Measurements from ENCODE around the gene DRD3.
A peak's percentile ranks its signal among the peaks of the same experiment; 100 is the strongest.

The DRD3 gene

GRCh38 chr3:114216186-114216970 is 37.5 kb upstream of the DRD3 start (continued):
- TF ChIP-seq ZNF692 (tag by site-specific recombination; IDR thresholded peaks at IDR 0.05) = no peak
- TF ChIP-seq ZNF223 (tag by site-specific recombination; IDR thresholded peaks at IDR 0.05) = no peak
- TF ChIP-seq ZSCAN30 (tag by site-specific recombination; IDR thresholded peaks at IDR 0.05) = no peak
- no peak for TF ChIP-seq GLIS2 (tag by site-specific recombination; IDR thresholded peaks at IDR 0.05)
- TF ChIP-seq ZNF501 (tag by site-specific recombination; IDR thresholded peaks at IDR 0.05) = no peak
- TF ChIP-seq ZNF280C (tag by site-specific recombination; IDR thresholded peaks at IDR 0.05) = no peak
- no peak for TF ChIP-seq ZNF221 (tag by site-specific recombination; IDR thresholded peaks at IDR 0.05; ENCODE audit: borderline replicate concordance)

GRCh38 chr3:114214542-114215341 is 35.9 kb upstream of the DRD3 start:
- TF ChIP-seq ZBTB21 (tag by site-specific recombination; IDR thresholded peaks at IDR 0.05) (no peak), FEZF1 (tag by site-specific recombination; IDR thresholded peaks at IDR 0.05) (no peak; the same call in 1 of the 2 replicates), ZNF335 (tag by site-specific recombination; conservative IDR thresholded peaks at IDR 0.05) (no peak), ZIC2 (tag by site-specific recombination; IDR thresholded peaks at IDR 0.05) (peak; percentile 52), ZNF654 (tag by site-specific recombination; IDR thresholded peaks at IDR 0.05; ENCODE audit: low read depth) (no peak), ZNF184 (tag by site-specific recombination; IDR thresholded peaks at IDR 0.05) (no peak), PRDM4 (tag by site-specific recombination; IDR thresholded peaks at IDR 0.05) (no peak), ZNF23 (tag by site-specific recombination; IDR thresholded peaks at IDR 0.05; ENCODE audit: borderline replicate concordance) (no peak), PRDM10 (tag by site-specific recombination; IDR thresholded peaks at IDR 0.05) (0 out of 2 replicates have a peak, but pooled peaks have one; percentile 19), ZBTB17 (tag by site-specific recombination; IDR thresholded peaks at IDR 0.05) (peak; percentile 6)
- ChIA-PET CTCF (interaction anchor here (0.6 kb wide), 1 partner anchor 13 kb away, joined by 3 read pairs; no protein-coding TSS in a partner anchor), POLR2A (no interaction called here)
- H3K36me3 ChIP-seq (ENCODE audit: control insufficient read depth in 2 of 2, insufficient read depth in 1 of 2, low read length in 2 of 2) = no peaks in the 10 kb centered on the region
- H3K27ac ChIP-seq (ENCODE audit: extremely low read depth, low read depth, low read length) = no peak overlapping the region
- H3K4me3 ChIP-seq (ENCODE audit: low read depth, low read length) = no peak overlapping the region; the same call in 1 of the 2 replicates
- H3K9me3 ChIP-seq (ENCODE audit: control insufficient read depth, insufficient read depth, low read depth, low read length) = no peaks in the 10 kb centered on the region
- peaks cover 4% of the 10 kb centered on the region for H3K4me1 ChIP-seq (ENCODE audit: control insufficient read depth, insufficient read depth, low read length)
